HepG2 (cell line): ENCODE results near the gene ADGRB3. TPM values are rescaled to one million over a fixed set of nuclear protein-coding genes. Genes with fewer than 3 reads are reported as not detected.

ENCODE experiments used
- ATAC-seq: fragments of 200-7000 bp; cut with Tn5 transposase; 3 replicates; pipeline ENCODE4 v1.9.1; 2020; ENCODE audit warnings: mild to moderate bottlenecking, moderate library complexity
- BruUV-seq: library from RNA; stranded (reverse); fragments of 400-500 nt; replicated peaks from 2 replicates; lab custom pipeline; 2021; lab: Mats Ljungman, UMichigan
- CTCF ChIA-PET: fragments of 300-600 bp; formaldehyde crosslinking; extraction: SDS; loops from one replicate; lab custom pipeline; 2021; ENCODE audit warnings: low total read pairs, inconsistent platforms, low intra/inter-chr PET ratio; lab: Yijun Ruan, JAX
- POLR2A ChIA-PET: fragments of 350-600 bp; sonication (Branson Sonifier 250); formaldehyde crosslinking; loops from one replicate; lab custom pipeline; 2020; ENCODE audit warnings: antibody characterized with exemption, inconsistent platforms; lab: Yijun Ruan, JAX
- DNase-seq: peaks from one replicate; pipeline ENCODE4 v3.0.0-alpha.2; 2015; ENCODE audit warnings: low spot score
- FAIRE-seq: peaks from 3 replicates; lab custom pipeline; 2011; peaks lifted over from hg19 to GRCh38; lab: Jason Lieb, UNC
- H2AFZ ChIP-seq: one replicate; pipeline ENCODE4 v1.6.1; 2011; ENCODE audit warnings: low read length, inconsistent platforms
- H3K27ac ChIP-seq: fragments of 300-600 bp; 3 replicates; pipeline ENCODE4 v1.8.0; 2011; ENCODE audit warnings: mixed run types, mild to moderate bottlenecking, mixed read lengths, low read length, inconsistent platforms; ENCODE audit not compliant: insufficient read depth; ENCODE audit errors: extremely low read length
- H3K27me3 ChIP-seq, 2 experiments: fragments of 200-600 bp in 1 of 2; 2 replicates in 1 of 2; 3 replicates in 1 of 2; pipeline versions ENCODE4 v1.6.0 to v1.8.0; 2011; ENCODE audit warnings: low read length in 2 of 2, mild to moderate bottlenecking in 2 of 2, moderate library complexity in 2 of 2, inconsistent platforms in 1 of 2; ENCODE audit not compliant: insufficient read depth in 2 of 2, control insufficient read depth in 1 of 2
- H3K36me3 ChIP-seq, 2 experiments: fragments of 200-600 bp in 1 of 2; replicated peaks in 1 of 2; 2 replicates in 1 of 2; 3 replicates in 1 of 2; pipeline versions ENCODE4 v1.5.1 to v1.8.0; 2011; ENCODE audit warnings: low read length in 2 of 2, inconsistent platforms in 1 of 2; ENCODE audit not compliant: insufficient read depth in 2 of 2, control insufficient read depth in 1 of 2
- H3K4me1 ChIP-seq: 2 replicates; pipeline ENCODE4 v1.5.1; 2012; ENCODE audit warnings: low read length, inconsistent platforms; ENCODE audit not compliant: insufficient read depth
- H3K4me2 ChIP-seq: 2 replicates; pipeline ENCODE4 v1.6.0; 2011; ENCODE audit warnings: low read depth, low read length, inconsistent platforms
- H3K4me3 ChIP-seq, 3 experiments: fragments of 200-600 bp in 1 of 3; sonication (generic), shearing (Covaris generic) in 1 of 3; replicated peaks in 1 of 3; 2 replicates each; pipeline ENCODE4 v1.5.1; 2011 to 2016; ENCODE audit warnings: low read length in 3 of 3, inconsistent platforms in 2 of 3, low read depth in 2 of 3, mild to moderate bottlenecking in 2 of 3, control low read depth in 1 of 3, mixed read lengths in 1 of 3; ENCODE audit not compliant: insufficient read depth in 1 of 3
- H3K79me2 ChIP-seq: one replicate; pipeline ENCODE4 v1.6.1; 2011; ENCODE audit warnings: low read length, inconsistent platforms; ENCODE audit not compliant: insufficient read depth
- H3K9ac ChIP-seq: 2 replicates; pipeline ENCODE4 v1.6.0; 2011; ENCODE audit warnings: mild to moderate bottlenecking, low read depth, low read length, inconsistent platforms; ENCODE audit not compliant: insufficient read depth
- H3K9me3 ChIP-seq: 2 replicates; pipeline ENCODE4 v1.5.1; 2012; ENCODE audit warnings: mild to moderate bottlenecking, low read length
- H4K20me1 ChIP-seq: 2 replicates; pipeline ENCODE4 v1.6.0; 2011; ENCODE audit warnings: inconsistent platforms, mild to moderate bottlenecking, low read length, moderate library complexity; ENCODE audit not compliant: insufficient read depth
- BRF2 ChIP-seq: sonication (generic); formaldehyde crosslinking; IDR thresholded peaks from 2 replicates; pipeline ENCODE4 v1.8.1; 2022; ENCODE audit warnings: mild to moderate bottlenecking, missing genetic modification reagents
- KDM1A ChIP-seq: IDR thresholded peaks from 2 replicates; pipeline ENCODE4 v1.6.1; 2016; ENCODE audit warnings: missing compliant biosample characterization
- MBNL3 ChIP-seq: fragments of 250-450 bp; sonication (Bioruptor Pico); conservative IDR thresholded peaks from 2 replicates; pipeline ENCODE4 v1.8.0; 2022; ENCODE audit warnings: mild to moderate bottlenecking, inconsistent platforms
- MEIS1 ChIP-seq: sonication (generic); formaldehyde crosslinking; IDR thresholded peaks from 2 replicates; pipeline ENCODE4 v1.9.0; 2021; ENCODE audit warnings: mild to moderate bottlenecking, missing genetic modification reagents, moderate library complexity, borderline replicate concordance
- MTA1 ChIP-seq: sonication (generic); formaldehyde crosslinking; IDR thresholded peaks from 2 replicates; pipeline ENCODE4 v1.4.0; 2020; ENCODE audit warnings: missing genetic modification reagents, mild to moderate bottlenecking, borderline replicate concordance
- PBX2 ChIP-seq: IDR thresholded peaks from 2 replicates; pipeline ENCODE4 v1.6.1; 2016; ENCODE audit warnings: control low read depth
- PITX1 ChIP-seq: sonication (generic); formaldehyde crosslinking; IDR thresholded peaks from 2 replicates; pipeline ENCODE4 v1.5.1; 2020; ENCODE audit warnings: mild to moderate bottlenecking, missing genetic modification reagents
- RCOR2 ChIP-seq: IDR thresholded peaks from 2 replicates; pipeline ENCODE4 v1.6.1; 2016; ENCODE audit warnings: missing biosample characterization, missing genetic modification reagents
- ZNF232 ChIP-seq: sonication (generic); formaldehyde crosslinking; IDR thresholded peaks from 2 replicates; pipeline ENCODE4 v1.4.0; 2020; ENCODE audit warnings: missing genetic modification reagents, borderline replicate concordance
- ZNF746 ChIP-seq: sonication (generic); formaldehyde crosslinking; IDR thresholded peaks from 2 replicates; pipeline ENCODE4 v1.8.0; 2022; ENCODE audit warnings: mild to moderate bottlenecking, missing genetic modification reagents
- ZNF766 ChIP-seq: sonication (generic); formaldehyde crosslinking; IDR thresholded peaks from 2 replicates; pipeline ENCODE4 v1.5.0; 2020; ENCODE audit warnings: missing genetic modification reagents, borderline replicate concordance
- ZSCAN20 ChIP-seq: sonication (generic); formaldehyde crosslinking; IDR thresholded peaks from 2 replicates; pipeline ENCODE4 v1.4.0; 2020; ENCODE audit warnings: missing genetic modification reagents, mild to moderate bottlenecking, borderline replicate concordance
- WGBS: methylation state at CpG from one replicate; pipeline ENCODE4 v1.1.6; 2017; ENCODE audit warnings: low lambda C conversion rate; 5-methylcytosine and 5-hydroxymethylcytosine counted together
- in situ Hi-C: cut with HindIII; loops from 2 replicates; pipeline ENCODE4 v1.10.0; 2017; ENCODE audit warnings: low pct_unique_long_range_greater_than_20kb; ENCODE audit not compliant: extremely low pct_ligation_motif_present
- intact Hi-C: fragments of 100-400 bp; cut with micrococcal nuclease; formaldehyde crosslinking; loops from one replicate; pipeline ENCODE4 v1.10.0; 2022; ENCODE audit not compliant: unreplicated experiment
- polyA plus RNA-seq, 8 experiments: library from polyadenylated mRNA; depleted of rRNA in 3 of 8; stranded (reverse) in 7 of 8; unstranded in 1 of 8; fragments of >200 nt; fragmentation: Illumina TruSeq in 4 of 8; extraction: Trizol in 4 of 8; gene quantifications; 2 replicates each; pipeline versions ENCODE4 v1.2.1 to v1.2.3, GENCODE V29; 2011 to 2016; ENCODE audit warnings: low read depth in 4 of 8, missing spikeins in 1 of 8, mixed read lengths in 1 of 8; ENCODE audit not compliant: insufficient read depth in 1 of 8
- total RNA-seq, 5 experiments: library from RNA; depleted of rRNA; stranded (reverse); fragments of >200 nt; fragmentation: Illumina TruSeq; extraction: Trizol; gene quantifications; 2 replicates each; pipeline ENCODE4 v1.2.3, GENCODE V29; 2016; ENCODE audit warnings: low read depth in 1 of 5

Gene ADGRB3
- total and polyA plus RNA-seq, 2 of the 13 experiments (the other 11 are each of a cell fraction or from before 2014, with no cell fraction given): not detected

- BruUV-seq: no TSS peak
- in situ Hi-C loops: no loop called here
- Histone ChIP-seq H3K9ac (no peak overlapping the region), H3K27ac (no peak overlapping the region), H3K4me1 (no peaks in the 10 kb centered on the region), H3K4me2 (no peak overlapping the region), H2AFZ (no peak overlapping the region), H3K36me3 (no peaks in the 10 kb centered on the region), H3K9me3 (no peaks in the 10 kb centered on the region), H4K20me1 (no peaks in the 10 kb centered on the region), H3K79me2 (no peaks in the 10 kb centered on the region), H3K27me3 (no peaks in the 10 kb centered on the region), H3K4me3 (no peak overlapping the region)
- no peak for DNase-seq
- no peak for ATAC-seq
- POLR2A ChIA-PET: no interaction called here
- WGBS: 0% methylated on average over 1 of the region's 1 CpG
- intact Hi-C loops: no loop called here
- no peak for TF ChIP-seq ZNF766 (CRISPR knock-in tag)
- no peak for TF ChIP-seq PITX1 (CRISPR knock-in tag)
- no peak for TF ChIP-seq PBX2 (CRISPR knock-in tag)
- TF ChIP-seq ZNF746: no peak
- CTCF ChIA-PET: no interaction called here
- no peak for FAIRE-seq
These were observed 494.0 kb downstream of the ADGRB3 start for GRCh38 chr6:69129046-69129445.

GRCh38 chr6:69135927-69136326 is 500.8 kb downstream of the ADGRB3 start:
- CTCF ChIA-PET: no interaction called here
- no peaks in the 10 kb centered on the region for H3K27me3 ChIP-seq
- no peak for DNase-seq
- POLR2A ChIA-PET: no interaction called here
- FAIRE-seq: no peak
- no peak for TF ChIP-seq BRF2 (CRISPR knock-in tag)
- TF ChIP-seq ZNF232 (CRISPR knock-in tag): no peak
- TF ChIP-seq MEIS1 (CRISPR knock-in tag): no peak
- TF ChIP-seq KDM1A (CRISPR knock-in tag): no peak
- no peak for TF ChIP-seq RCOR2
- TF ChIP-seq MTA1: no peak
- no peak for TF ChIP-seq ZSCAN20 (CRISPR knock-in tag)
- TF ChIP-seq MBNL3 (CRISPR knock-in tag): no peak
- TF ChIP-seq, all 625 proteins: peak for 0
- H3K79me2 ChIP-seq: no peaks in the 10 kb centered on the region
- no TSS peak for BruUV-seq
- H4K20me1 ChIP-seq: no peaks in the 10 kb centered on the region
- H3K9ac ChIP-seq: no peak overlapping the region
- H3K4me1 ChIP-seq: no peaks in the 10 kb centered on the region
- no peaks in the 10 kb centered on the region for H3K36me3 ChIP-seq
- WGBS: 0% methylated on average over 1 of the region's 1 CpG
- intact Hi-C loops: no loop called here
- no peak overlapping the region for H2AFZ ChIP-seq
- no peak overlapping the region for H3K27ac ChIP-seq
- ATAC-seq: no peak
- H3K4me2 ChIP-seq: no peak overlapping the region
- H3K9me3 ChIP-seq: no peaks in the 10 kb centered on the region
- no peak overlapping the region for H3K4me3 ChIP-seq
- in situ Hi-C loops: no loop called here
